ENCODE results near the gene BCAR3.

Gene BCAR3

DNA sequence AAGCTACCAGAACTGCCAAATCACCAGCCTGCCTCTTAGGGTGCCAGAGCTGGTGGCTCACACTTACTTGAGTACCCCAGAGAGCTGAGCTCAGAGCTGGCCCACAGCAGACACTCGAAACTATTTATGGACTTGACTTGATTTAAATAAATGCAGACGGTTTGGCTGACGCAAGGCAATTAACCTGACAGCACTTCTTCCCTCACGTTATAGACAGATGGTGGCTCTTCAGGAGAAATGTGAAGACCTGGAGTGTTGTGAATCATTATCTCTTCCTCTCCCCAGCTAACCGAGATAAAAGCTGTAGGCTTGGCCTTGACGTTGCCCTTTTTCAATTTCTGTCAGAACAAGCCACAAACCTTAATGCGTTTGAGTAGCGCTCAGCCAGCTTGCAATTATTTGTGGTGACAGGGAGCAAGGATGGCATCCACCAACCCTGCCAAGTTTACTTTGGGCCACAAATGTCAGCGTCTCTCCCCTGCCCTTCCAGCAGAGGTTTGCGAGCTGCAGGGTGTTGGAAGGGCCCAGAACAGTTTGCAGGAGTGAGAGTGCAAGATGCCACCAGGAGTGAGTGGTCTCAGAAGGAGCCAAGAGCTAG lies 34.0 kb upstream of the BCAR3 start:
- TF ChIP-seq, protein P1, sequence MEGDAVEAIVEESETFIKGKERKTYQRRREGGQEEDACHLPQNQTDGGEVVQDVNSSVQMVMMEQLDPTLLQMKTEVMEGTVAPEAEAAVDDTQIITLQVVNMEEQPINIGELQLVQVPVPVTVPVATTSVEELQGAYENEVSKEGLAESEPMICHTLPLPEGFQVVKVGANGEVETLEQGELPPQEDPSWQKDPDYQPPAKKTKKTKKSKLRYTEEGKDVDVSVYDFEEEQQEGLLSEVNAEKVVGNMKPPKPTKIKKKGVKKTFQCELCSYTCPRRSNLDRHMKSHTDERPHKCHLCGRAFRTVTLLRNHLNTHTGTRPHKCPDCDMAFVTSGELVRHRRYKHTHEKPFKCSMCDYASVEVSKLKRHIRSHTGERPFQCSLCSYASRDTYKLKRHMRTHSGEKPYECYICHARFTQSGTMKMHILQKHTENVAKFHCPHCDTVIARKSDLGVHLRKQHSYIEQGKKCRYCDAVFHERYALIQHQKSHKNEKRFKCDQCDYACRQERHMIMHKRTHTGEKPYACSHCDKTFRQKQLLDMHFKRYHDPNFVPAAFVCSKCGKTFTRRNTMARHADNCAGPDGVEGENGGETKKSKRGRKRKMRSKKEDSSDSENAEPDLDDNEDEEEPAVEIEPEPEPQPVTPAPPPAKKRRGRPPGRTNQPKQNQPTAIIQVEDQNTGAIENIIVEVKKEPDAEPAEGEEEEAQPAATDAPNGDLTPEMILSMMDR (IDR thresholded peaks at IDR 0.05; ENCODE audit: low read depth, low read length, missing control alignments), result no peak
- no peak overlapping the region for H3K4me3 ChIP-seq (replicated peaks; ENCODE audit: low read depth, low read length)
- DNase-seq (ENCODE audit: extremely low read depth, low read depth), result no peak

DNA sequence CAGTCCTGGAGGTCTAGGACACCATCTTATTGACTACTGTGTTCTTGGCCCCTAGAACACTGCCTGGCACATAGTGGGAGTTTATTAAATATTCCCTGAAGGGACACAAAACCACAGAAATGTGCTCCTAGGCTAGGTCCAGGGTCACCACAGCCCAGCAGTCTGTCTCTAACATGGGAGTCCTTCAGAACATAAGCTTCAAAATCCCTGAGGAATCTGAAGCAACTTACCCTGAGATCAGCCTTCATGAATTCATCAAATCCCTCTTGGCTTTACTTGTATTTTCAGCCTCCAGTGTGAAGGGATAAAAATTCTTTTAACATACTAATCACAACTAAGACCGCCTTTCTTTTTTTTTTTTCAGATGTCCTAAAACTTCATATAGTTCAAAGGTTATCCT lies 32.7 kb upstream of the BCAR3 start:
- H3K4me3 ChIP-seq (replicated peaks; ENCODE audit: low read depth, low read length), result no peak overlapping the region
- TF ChIP-seq, protein P1 (IDR thresholded peaks at IDR 0.05; ENCODE audit: low read depth, low read length, missing control alignments), result no peak
- DNase-seq (ENCODE audit: extremely low read depth, low read depth), result no peak

DNA sequence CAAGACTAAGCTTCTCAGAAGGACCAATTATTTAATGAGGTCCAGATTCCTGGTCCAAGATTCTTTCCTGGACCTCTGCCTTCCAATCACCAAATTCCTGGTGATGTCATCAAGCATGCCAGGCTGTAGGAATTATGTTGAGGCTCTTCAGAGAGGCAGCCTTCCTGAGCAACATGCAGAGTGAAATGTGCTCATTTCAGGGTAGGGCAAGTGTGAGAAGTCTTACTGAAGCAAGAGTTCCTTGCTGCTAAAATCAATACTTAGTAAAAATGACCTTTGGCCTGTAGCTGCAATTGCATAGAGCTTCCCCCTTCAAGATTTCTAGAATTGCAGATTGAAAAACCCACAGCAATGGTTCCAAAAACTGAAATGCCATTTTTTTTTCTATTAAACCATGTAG lies 31.7 kb upstream of the BCAR3 start:
- TF ChIP-seq, protein P1 (IDR thresholded peaks at IDR 0.05; ENCODE audit: low read depth, low read length, missing control alignments), result no peak
- DNase-seq (ENCODE audit: extremely low read depth, low read depth), result no peak
- H3K4me3 ChIP-seq (replicated peaks; ENCODE audit: low read depth, low read length), result no peak overlapping the region

DNA sequence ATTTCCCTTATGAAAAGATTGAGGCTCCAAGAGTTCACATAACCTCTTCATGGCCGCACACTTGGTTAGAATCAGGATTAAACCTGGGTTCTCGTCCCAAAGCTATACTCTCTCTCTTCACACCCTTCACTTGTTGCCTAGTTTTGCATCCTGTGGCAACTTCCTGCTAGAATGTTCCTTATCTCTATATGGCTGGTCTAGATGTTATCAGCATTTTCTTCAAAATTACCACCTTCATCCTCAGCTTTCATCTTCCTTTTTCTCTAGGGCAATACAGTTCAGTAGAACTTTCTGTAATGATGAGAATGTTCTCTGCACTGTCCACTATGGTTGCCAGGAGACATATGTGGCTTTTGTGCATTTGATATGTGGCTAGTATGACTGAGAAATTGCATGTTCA lies 31.1 kb upstream of the BCAR3 start:
- H3K4me3 ChIP-seq (replicated peaks; ENCODE audit: low read depth, low read length), result no peak overlapping the region
- TF ChIP-seq, protein P1 (IDR thresholded peaks at IDR 0.05; ENCODE audit: low read depth, low read length, missing control alignments), result no peak

DNA sequence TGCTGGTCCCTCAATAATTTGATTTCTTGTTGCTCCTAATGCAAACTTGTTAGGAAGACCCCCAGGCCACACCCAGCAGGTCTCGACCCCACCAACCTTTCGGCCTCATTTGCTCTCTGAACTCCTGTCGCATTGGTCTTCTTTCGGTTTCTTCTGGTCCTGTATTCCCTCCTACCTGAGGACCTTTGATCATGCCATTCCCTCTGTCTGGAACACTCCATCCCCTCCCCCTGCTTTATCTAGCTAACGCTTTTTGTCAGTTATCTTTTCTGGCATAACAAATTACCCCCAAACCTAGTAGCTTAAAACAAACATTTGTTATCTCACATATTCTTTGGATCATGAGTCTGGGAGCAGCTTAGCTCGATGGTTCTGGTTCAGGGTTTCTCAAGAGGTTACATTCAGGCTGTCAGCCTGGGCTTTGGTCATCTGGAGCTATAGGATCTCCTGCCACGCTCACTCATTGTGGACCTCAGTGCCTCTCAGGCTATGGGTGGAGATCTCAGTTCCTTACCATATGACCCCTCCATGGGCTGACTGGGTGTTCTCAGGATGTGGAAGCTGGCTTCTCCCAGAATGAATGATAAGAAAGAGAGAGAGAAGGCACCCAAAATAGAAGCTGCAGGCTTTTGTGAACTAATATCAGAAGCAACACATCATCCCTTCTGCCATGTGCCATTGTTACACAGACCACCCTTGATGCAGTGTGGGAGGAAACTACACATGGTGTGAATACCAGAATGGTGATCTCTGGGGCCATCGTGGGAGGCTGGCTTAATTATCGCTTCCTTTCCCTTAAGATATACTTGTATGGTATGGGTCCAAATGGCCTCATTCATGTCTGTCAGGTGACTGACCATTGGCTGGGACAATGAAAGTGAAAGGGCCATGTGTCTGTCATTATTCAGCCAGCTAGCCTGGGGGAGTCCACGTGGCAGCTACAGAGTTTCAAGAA lies 29.1 kb upstream of the BCAR3 start:
- H3K4me3 ChIP-seq (replicated peaks; ENCODE audit: low read depth, low read length), result no peak overlapping the region
- DNase-seq (ENCODE audit: extremely low read depth, low read depth), result no peak
- TF ChIP-seq, protein P1 (IDR thresholded peaks at IDR 0.05; ENCODE audit: low read depth, low read length, missing control alignments), result no peak

More for the DNA sequence above, 31.1 kb upstream of the BCAR3 start:
- DNase-seq (ENCODE audit: extremely low read depth, low read depth), result no peak

DNA sequence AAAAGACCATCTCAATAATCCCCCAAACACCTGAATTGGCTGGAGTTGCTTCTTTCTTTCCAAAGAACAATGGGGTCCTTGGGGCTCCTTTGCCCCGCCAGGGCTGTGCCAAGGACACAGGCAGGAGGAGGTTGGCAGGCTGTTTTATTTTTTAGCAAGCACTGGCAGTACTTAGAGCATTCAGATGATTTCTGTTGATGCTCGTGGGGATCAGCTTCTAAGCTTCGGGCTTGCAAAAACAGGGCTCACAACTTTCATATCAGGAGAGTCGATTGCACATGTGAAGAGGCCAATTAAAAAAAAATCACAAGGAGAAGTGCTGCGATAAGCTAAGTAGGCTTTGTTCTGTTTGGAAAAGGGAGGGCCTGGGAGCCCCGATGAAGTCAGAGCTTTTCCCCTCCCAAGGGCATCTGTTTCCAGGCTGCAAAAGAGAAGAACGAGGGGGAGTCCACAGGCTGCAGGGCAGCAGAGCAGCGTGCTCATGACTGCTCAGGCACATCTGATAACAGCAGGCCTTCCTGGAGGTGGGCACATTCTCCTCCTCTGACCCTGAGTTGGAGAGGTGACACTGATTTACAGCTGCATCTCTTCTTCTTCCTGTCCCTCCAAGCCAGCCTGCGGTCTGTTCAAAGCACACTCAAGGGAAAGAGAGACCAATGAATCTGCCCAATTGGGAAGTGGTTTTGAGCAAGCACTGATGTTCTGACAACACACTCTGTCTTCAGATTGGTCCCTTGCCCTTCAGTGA lies 27.3 kb upstream of the BCAR3 start:
- TF ChIP-seq, protein P1 (IDR thresholded peaks at IDR 0.05; ENCODE audit: low read depth, low read length, missing control alignments), result no peak
- DNase-seq (ENCODE audit: extremely low read depth, low read depth), result no peak
- H3K4me3 ChIP-seq (replicated peaks; ENCODE audit: low read depth, low read length), result no peak overlapping the region
